Measurements from ENCODE around the gene AXIN1. TPM values are rescaled to one million over a fixed set of nuclear protein-coding genes. Genes with fewer than 3 reads are reported as not detected.

Gene AXIN1
- total and polyA plus RNA-seq, 9 of the 15 experiments (the other 6 are each of a cell fraction or from before 2014, with no cell fraction given): 0.42 to 58.0 (median 25.9) TPM

DNA sequence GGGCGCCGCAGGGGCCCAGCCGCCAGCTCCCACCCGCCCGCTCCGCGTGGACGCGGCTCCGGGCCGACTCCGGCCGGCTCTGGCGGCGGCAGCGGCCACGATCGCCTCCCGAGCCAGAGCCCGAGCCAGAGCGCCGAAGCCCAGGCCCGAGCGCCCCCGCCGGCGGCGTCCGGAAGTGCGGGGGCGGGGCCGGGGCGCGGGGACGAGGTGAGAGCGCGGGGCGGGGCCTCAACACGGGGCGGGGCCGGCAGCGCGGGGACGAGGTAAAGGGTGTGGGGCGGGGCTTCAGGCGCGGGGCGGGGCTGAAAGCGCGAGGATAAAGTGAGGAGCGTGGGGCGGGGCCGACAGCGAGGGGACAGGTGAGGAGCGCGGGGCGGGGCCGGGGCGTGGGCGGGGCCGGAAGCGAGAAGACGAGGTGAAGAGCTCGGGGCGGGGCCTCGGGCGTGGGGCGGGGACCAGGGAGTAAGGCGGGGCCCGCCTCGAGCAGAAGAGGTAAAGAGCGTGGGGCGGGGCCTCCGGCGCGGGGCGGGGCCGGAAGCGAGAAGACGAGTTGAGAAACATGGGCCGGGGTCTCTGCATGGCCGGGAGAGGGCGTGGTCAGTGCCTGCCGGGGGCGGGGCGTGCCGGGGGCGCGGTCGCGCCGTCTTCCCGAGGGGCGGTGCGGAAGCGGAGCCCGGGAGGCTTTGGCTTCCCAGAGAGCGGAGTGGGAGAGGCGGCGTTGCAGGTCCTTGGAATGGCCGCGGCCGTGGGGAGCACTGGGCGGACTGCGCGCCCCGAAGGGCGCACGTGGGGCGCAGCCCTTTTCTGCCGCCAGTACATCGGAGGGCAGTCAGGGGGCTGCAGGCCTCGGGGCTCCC, at the start of gene AXIN1 (continued):
- TF ChIP-seq ARID4B (CRISPR knock-in tag; IDR thresholded peaks at IDR 0.05) (peak; percentile 84), EGR1 (conservative IDR thresholded peaks at IDR 0.05) (0 out of 2 replicates have a peak, but pooled peaks have one; percentile 42), REST (IDR thresholded peaks at IDR 0.05; ENCODE audit: borderline replicate concordance) (0 out of 2 replicates have a peak, but pooled peaks have one; percentile 10), REST (CRISPR knock-in tag; IDR thresholded peaks at IDR 0.05; ENCODE audit: low read depth) (0 out of 2 replicates have a peak, but pooled peaks have one; percentile 59), SUPT5H (IDR thresholded peaks at IDR 0.05) (peak; percentile 63), MTA3 (IDR thresholded peaks at IDR 0.05; ENCODE audit: borderline replicate concordance) (0 out of 2 replicates have a peak, but pooled peaks have one; percentile 48), NELFE (IDR thresholded peaks at IDR 0.05; ENCODE audit: insufficient read depth, insufficient read length) (no peak)
- TF ChIP-seq, protein P1, sequence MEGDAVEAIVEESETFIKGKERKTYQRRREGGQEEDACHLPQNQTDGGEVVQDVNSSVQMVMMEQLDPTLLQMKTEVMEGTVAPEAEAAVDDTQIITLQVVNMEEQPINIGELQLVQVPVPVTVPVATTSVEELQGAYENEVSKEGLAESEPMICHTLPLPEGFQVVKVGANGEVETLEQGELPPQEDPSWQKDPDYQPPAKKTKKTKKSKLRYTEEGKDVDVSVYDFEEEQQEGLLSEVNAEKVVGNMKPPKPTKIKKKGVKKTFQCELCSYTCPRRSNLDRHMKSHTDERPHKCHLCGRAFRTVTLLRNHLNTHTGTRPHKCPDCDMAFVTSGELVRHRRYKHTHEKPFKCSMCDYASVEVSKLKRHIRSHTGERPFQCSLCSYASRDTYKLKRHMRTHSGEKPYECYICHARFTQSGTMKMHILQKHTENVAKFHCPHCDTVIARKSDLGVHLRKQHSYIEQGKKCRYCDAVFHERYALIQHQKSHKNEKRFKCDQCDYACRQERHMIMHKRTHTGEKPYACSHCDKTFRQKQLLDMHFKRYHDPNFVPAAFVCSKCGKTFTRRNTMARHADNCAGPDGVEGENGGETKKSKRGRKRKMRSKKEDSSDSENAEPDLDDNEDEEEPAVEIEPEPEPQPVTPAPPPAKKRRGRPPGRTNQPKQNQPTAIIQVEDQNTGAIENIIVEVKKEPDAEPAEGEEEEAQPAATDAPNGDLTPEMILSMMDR (IDR thresholded peaks at IDR 0.05 in 2 of 3, conservative IDR thresholded peaks at IDR 0.05 in 1 of 3; ENCODE audit: insufficient read depth in 2 of 3, low read depth in 1 of 3, low read length in 3 of 3): peak in 2 of 3 experiments; percentile 62 to 81; a peak in 3 of 6 replicates
- TF ChIP-seq, protein P2, sequence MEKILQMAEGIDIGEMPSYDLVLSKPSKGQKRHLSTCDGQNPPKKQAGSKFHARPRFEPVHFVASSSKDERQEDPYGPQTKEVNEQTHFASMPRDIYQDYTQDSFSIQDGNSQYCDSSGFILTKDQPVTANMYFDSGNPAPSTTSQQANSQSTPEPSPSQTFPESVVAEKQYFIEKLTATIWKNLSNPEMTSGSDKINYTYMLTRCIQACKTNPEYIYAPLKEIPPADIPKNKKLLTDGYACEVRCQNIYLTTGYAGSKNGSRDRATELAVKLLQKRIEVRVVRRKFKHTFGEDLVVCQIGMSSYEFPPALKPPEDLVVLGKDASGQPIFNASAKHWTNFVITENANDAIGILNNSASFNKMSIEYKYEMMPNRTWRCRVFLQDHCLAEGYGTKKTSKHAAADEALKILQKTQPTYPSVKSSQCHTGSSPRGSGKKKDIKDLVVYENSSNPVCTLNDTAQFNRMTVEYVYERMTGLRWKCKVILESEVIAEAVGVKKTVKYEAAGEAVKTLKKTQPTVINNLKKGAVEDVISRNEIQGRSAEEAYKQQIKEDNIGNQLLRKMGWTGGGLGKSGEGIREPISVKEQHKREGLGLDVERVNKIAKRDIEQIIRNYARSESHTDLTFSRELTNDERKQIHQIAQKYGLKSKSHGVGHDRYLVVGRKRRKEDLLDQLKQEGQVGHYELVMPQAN (IDR thresholded peaks at IDR 0.05; ENCODE audit: borderline replicate concordance): 0 out of 2 replicates have a peak, but pooled peaks have one; percentile 53

Measured in K562 (cell line).